ENCODE data around the gene FUT2.

- TF ChIP-seq BACH2 (CRISPR knock-in tag; IDR thresholded peaks at IDR 0.05; ENCODE audit: borderline replicate concordance) = no peak
- no peak for TF ChIP-seq ARNTL (CRISPR knock-in tag; IDR thresholded peaks at IDR 0.05; ENCODE audit: borderline replicate concordance, low read depth)
- no peak for TF ChIP-seq ISL1 (CRISPR knock-in tag; IDR thresholded peaks at IDR 0.05)
- no peak for TF ChIP-seq ZC3H10 (CRISPR knock-in tag; IDR thresholded peaks at IDR 0.05)
- no peak for TF ChIP-seq PATZ1 (CRISPR knock-in tag; IDR thresholded peaks at IDR 0.05; ENCODE audit: borderline replicate concordance)
Measured at GRCh38 chr19:48738557-48739403, 43.0 kb downstream of the FUT2 start.

Data from SK-N-SH treated with all-trans-retinoic acid at 6 μM for 48 hours (cell line).